AG04450 (cell line): ENCODE measurements around the gene FXYD3. TPM values are rescaled to one million over a fixed set of nuclear protein-coding genes. Genes with fewer than 3 reads are reported as not detected.

Experiments
- CTCF ChIA-PET: fragments of 300-600, 350-600 bp; formaldehyde crosslinking; extraction: SDS; loops from one replicate; lab custom pipeline; 2022; ENCODE audit warnings: antibody characterized with exemption, inconsistent platforms; lab: Charles Lee
- POLR2A ChIA-PET: fragments of 350-600 bp; formaldehyde crosslinking; extraction: SDS; loops from one replicate; lab custom pipeline; 2021; ENCODE audit warnings: antibody characterized with exemption, inconsistent platforms; lab: Yijun Ruan, JAX
- DNase-seq: peaks from one replicate; pipeline ENCODE4 v3.0.0-alpha.2; 2011; ENCODE audit warnings: low read depth, low spot score
- H3K27ac ChIP-seq: one replicate; pipeline ENCODE4 v1.5.1; 2012; ENCODE audit warnings: low read depth, low read length, control low read depth
- H3K27me3 ChIP-seq: one replicate; pipeline ENCODE4 v1.6.0; 2012; ENCODE audit warnings: low read length; ENCODE audit not compliant: control insufficient read depth, insufficient read depth
- H3K4me3 ChIP-seq: 2 replicates; pipeline ENCODE4 v1.5.1; 2011; ENCODE audit warnings: mild to moderate bottlenecking, low read depth, low read length, control low read depth
- H3K9me3 ChIP-seq: 2 replicates; pipeline ENCODE4 v1.5.1; 2012; ENCODE audit warnings: low read length; ENCODE audit not compliant: control insufficient read depth, insufficient read depth
- CTCF ChIP-seq: IDR thresholded peaks from 2 replicates; pipeline ENCODE4 v1.5.1; 2011; ENCODE audit warnings: low read depth, low read length, control low read depth, inconsistent platforms
- polyA plus RNA-seq: library from polyadenylated mRNA; depleted of rRNA; stranded (reverse); fragments of >200 nt; gene quantifications from 2 replicates; pipeline ENCODE4 v1.2.3, GENCODE V29; 2011

The FXYD3 gene
- polyA plus RNA-seq, 1 experiment = not detected

DNA sequence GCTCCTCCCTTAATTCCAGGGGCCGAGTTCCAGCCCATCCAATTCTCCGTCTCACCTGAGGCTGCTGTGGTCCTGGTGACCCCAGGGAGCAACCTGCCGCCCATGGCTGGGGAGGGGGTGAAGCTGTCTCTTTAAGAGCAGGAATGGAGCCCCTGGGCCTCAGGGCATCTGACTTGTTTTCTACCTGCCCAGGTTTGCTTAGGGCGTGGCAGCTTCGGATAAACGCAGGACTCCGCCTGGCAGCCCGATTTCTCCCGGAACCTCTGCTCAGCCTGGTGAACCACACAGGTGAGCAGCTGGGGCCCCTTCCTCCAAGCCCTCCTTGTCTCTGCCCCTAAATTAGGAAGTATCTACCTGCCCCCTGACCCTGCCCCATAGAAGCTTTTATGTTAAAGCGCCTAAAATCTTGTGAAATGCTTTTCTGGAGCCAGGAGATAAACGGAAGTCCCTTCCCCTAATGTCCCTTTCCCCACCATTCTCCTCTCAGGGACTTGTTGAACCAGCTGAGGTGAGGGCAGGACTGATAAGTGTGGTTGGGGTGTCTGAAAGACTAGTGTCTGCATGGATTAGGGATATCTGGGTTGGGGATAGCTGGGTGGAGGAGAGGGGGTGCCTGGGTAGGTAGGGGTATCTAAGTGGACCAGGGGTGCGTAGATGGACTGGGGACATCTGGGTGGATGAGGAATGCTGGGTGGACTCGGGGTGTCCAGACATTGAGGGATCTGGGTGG, 614 bp downstream of the FXYD3 start:
- Histone ChIP-seq H3K27ac (no peak overlapping the region), H3K4me3 (no peak overlapping the region), H3K9me3 (no peaks in the 10 kb centered on the region), H3K27me3 (peaks cover 7% of the 10 kb centered on the region)
- no peak for TF ChIP-seq CTCF
- no peak for DNase-seq
- ChIA-PET POLR2A (no interaction called here), CTCF (interaction anchor here (0.5 to 4.8 kb wide), 5 partner anchors 9 to 438 kb away, joined by 3 to 42 read pairs (median 6); partner anchors contain the start of genes FXYD7 and LGI4)

GRCh38 chr19:35117116-35117515, 1.5 kb downstream of the FXYD3 start:
- TF ChIP-seq CTCF = no peak
- no peak for DNase-seq
- Histone ChIP-seq H3K27me3 (peaks cover 7% of the 10 kb centered on the region), H3K4me3 (no peak overlapping the region), H3K27ac (no peak overlapping the region), H3K9me3 (no peaks in the 10 kb centered on the region)
- POLR2A ChIA-PET = no interaction called here
- CTCF ChIA-PET = interaction anchor here (0.6 to 4.8 kb wide), 4 partner anchors 19 to 552 kb away, joined by 6 to 42 read pairs (median 20); partner anchors contain the start of genes FXYD7 and LGI4

GRCh38 chr19:35117799-35118198, 2.2 kb downstream of the FXYD3 start:
- DNase-seq = no peak
- CTCF ChIA-PET = interaction anchor here (0.6 to 4.8 kb wide), 3 partner anchors 18 to 551 kb away, joined by 5 to 31 read pairs (median 8); partner anchors contain the start of gene FXYD7
- Histone ChIP-seq H3K4me3 (no peak overlapping the region), H3K27me3 (peaks cover 7% of the 10 kb centered on the region), H3K27ac (no peak overlapping the region), H3K9me3 (no peaks in the 10 kb centered on the region)
- POLR2A ChIA-PET = interaction anchor here (0.6 kb wide), 1 partner anchor 18 kb away, joined by 5 read pairs; no protein-coding TSS in a partner anchor
- TF ChIP-seq CTCF = no peak

- no peak overlapping the region for H3K4me3 ChIP-seq
- CTCF ChIA-PET = interaction anchor here (0.7 to 4.8 kb wide), 3 partner anchors 18 to 51 kb away, joined by 5 to 31 read pairs (median 7); partner anchors contain the start of gene FXYD7
- no peaks in the 10 kb centered on the region for H3K9me3 ChIP-seq
- peaks cover 7% of the 10 kb centered on the region for H3K27me3 ChIP-seq
- DNase-seq = no peak
- POLR2A ChIA-PET = interaction anchor here (0.6 kb wide), 1 partner anchor 18 kb away, joined by 5 read pairs; no protein-coding TSS in a partner anchor
- TF ChIP-seq CTCF = no peak
- no peak overlapping the region for H3K27ac ChIP-seq
Measured at GRCh38 chr19:35118268-35119020, 2.8 kb downstream of the FXYD3 start.
